Skeletal muscle cell (primary cell): ENCODE data around the gene PIK3R2.

Experiments
- DNase-seq: peaks from one replicate; pipeline ENCODE4 v3.0.0-alpha.2; 2010; ENCODE audit warnings: low read depth
- H3K4me3 ChIP-seq: 2 replicates; pipeline ENCODE4 v1.5.1; 2011; ENCODE audit warnings: low read depth, mild to moderate bottlenecking, control low read depth, low read length, moderate library complexity

The PIK3R2 gene

DNA sequence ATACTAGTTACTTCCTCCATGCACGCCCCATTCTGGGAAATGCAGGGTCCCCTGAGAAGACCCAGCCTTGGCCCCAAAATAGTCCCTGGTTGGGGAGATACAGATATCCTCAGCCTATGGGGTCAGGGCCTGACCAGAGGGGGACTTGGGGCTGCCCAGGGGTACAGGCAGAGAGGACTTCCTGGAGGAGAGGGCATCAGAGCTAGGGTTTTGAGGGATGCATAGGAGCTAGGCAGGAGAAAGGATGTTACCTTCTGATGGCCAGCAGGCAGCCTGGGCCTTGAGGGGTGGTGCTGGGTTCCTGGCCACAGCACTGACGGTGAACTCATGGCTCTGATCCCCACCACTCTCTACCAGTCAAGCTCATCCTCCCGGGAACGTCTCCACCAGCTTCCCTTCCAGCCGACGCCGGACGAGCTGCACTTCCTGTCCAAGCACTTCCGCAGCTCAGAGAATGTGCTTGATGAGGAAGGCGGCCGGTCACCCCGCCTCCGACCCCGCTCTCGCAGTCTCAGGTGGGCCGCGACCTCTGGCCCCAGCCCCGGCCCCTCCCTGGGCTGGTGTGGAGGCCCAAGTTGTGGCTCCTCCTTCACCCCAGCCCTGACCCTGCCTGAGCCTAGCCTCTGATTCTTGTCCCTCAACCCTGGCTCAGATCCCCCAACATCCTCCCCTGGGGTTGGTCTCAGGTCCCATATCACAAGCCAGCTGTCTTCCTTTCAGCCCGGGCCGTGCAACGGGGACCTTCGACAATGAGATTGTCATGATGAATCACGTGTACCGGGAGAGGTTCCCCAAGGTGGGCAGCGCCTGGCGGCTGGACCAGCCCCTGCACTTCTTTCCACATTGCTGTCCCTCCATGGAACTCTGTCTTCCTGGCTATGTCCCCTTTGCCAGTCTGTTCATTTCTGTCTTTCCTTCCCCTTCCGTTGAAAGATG lies 29.8 kb upstream of the PIK3R2 start:
- DNase-seq: no peak
- H3K4me3 ChIP-seq: no peak overlapping the region

DNA sequence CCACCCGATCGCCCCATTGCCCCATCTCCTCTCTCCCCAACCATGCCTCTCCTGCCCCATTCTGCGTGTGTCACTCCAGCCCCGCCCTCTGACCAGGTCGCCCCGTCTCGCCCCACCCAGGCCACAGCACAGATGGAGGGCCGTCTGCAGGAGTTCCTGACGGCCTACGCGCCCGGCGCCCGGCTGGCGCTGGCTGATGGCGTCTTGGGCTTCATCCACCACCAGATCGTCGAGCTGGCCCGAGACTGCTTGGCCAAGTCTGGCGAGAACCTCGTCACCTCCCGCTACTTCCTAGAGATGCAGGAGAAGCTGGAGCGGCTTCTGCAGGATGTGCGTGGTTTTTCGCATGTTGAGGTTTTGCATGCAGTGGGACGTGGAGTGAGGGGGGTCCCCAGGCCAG lies 29.1 kb upstream of the PIK3R2 start:
- no peak for DNase-seq

DNA sequence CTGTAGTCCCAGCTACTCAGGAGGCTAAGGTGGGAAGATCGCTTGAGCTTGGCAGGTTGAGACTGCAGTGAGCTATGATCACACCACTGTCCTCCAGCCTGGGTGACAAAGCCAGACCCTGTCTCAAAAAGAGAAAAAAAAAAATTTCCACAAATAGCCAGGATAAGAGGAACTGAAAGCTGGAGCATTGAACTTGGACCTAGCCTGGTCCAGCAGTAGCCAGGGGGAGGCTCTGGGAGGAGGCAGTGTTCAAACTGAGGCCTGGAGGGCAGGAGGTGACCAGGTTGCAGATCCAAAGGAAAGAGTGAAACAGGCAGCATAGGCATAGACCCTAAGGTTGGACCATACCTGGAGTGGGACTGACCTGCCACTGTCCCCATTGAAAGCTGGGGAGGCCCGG lies 26.9 kb upstream of the PIK3R2 start:
- H3K4me3 ChIP-seq: no peak overlapping the region
- DNase-seq: no peak

More for the DNA sequence above, 29.1 kb upstream of the PIK3R2 start:
- H3K4me3 ChIP-seq: no peak overlapping the region

DNA sequence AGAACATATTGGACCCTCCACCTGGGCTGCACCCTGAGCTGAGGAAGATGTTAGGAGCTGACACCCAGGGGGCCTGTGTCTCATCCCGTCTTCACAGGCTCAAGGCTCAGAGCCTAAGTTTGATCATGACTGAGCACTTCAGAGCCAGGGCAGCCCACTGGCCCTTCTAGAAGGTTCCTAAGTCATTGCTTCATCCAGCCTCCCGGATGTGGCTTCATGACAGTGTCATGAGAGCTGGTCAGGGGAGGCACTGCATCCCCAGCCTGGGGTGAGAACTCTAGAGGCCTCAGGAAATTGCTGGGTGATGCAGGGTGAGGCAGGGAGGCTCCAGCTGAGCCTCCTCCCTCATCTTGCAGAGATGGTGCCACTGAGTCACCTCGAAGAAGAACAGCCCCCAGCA lies 24.9 kb upstream of the PIK3R2 start:
- no peak for DNase-seq
- no peak overlapping the region for H3K4me3 ChIP-seq

DNA sequence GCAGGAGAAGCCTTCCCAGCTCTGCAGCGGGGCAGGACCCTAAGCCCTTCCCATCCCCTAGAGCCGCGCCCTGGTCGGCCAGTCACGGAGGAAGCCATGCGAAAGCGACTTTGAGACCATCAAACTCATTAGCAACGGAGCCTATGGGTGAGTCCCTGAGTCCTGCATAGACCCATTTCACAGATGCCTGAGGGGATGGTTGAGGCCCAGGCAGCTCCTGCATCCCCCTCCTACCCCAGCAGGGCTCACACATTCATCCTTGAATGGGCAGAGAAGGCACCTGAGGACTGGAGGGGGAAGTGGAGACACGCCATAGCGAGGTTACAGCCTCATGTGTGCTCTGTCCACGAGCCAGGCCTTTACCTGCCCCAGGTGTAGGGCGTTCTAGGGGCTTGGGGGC lies 24.2 kb upstream of the PIK3R2 start:
- no peak overlapping the region for H3K4me3 ChIP-seq
- no peak for DNase-seq

DNA sequence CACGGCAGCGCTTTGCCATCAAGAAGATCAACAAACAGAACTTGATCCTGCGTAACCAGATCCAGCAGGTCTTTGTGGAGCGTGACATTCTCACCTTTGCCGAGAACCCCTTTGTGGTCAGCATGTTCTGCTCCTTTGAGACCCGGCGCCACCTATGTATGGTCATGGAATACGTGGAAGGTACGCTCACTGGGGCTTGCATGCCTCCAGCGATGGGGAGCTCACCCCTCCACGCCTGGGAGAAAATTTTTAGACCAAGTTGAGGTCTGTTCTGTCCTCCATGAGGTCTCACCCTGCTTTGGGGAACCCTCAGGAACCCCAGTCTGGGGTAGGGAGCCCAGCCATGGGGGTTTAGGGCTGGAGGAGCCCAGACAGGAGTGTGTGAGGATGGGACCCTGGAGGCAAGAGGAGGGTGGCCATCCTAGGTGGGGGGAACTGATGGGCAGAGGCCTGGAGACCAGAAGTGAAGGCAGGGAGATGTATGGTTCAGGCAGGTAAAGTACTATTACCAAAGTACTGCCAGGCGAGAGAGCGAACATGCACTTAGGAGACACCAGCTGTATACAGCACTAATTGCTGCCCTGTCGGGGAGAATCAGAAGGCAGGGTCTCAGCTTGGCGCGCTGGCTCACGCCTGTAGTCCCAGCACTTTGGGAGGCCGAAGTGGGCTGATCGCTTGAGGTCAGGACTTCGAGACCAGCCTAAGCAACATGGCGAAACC lies 22.3 kb upstream of the PIK3R2 start:
- no peak overlapping the region for H3K4me3 ChIP-seq
- DNase-seq: no peak

DNA sequence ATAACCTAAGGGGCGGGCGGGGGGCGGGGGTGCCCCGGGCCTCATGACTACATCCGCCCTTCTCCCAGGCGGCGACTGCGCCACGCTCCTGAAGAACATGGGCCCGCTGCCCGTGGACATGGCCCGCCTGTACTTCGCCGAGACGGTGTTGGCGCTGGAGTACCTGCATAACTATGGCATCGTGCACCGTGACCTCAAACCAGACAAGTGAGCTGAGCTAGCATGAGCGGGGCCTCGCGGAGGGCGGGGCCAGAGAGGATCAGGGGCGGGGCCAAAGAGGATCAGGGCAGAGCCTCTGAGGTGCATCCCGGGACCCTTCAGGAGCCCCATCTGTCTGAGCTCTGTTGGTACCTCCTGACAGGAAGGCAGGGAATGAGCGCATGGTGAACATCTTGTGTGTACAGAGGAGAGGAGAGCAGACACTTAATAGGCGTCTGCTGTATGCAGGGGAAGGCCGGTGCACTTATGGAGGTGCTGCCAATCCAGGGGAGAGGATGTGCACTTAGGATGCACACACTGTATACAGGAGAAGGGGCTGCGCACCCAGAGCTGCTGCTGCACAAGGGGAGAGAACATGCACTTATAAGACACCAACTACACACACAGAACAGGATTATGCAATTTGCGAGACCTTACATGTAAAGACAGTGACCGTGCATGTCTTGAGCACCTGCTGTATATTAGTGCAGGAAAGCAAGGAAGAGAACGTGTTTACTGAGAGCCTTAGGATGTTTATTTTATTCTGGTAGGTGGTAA lies 20.9 kb upstream of the PIK3R2 start:
- no peak overlapping the region for H3K4me3 ChIP-seq
- no peak for DNase-seq

DNA sequence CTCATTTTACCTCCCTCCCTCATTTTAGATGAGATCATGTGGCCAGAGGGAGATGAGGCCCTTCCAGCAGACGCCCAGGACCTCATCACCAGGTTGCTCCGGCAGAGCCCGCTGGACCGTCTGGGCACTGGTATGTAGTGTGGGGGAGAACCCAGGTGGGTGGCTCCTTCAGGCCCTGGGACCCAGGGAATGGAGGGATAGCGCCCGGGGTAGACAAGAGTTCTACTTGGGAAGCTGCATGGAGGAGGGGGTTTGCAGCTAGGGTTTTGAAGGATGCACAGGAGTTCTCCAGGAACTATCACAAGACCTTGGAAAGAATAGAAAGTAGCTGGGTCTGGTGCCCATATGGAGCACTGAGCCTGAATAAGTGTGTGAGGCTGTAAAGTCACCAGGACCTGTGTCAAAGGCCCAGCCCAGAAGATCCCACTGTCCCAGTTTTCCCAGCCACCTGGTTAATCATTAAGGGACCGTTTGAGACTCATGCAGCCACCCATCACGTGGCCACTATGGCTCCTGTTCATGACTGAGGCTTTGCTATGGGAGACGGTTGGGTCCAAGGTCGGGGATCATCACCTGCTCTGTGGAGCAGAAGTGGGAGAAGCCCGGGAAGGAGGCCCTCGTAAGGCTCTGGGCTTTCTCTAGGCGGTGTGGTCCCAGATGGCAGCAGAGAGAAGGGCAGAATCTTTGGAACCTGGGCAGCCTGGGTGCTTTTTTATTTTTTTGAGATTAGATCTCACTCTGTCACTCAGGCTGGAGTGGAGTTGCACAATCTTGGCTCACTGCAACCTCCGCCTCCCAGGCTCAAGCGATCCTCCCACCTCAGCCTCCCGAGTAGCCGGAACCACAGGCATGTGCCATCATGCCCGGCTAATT lies 17.0 kb upstream of the PIK3R2 start:
- no peak overlapping the region for H3K4me3 ChIP-seq
- DNase-seq: no peak

DNA sequence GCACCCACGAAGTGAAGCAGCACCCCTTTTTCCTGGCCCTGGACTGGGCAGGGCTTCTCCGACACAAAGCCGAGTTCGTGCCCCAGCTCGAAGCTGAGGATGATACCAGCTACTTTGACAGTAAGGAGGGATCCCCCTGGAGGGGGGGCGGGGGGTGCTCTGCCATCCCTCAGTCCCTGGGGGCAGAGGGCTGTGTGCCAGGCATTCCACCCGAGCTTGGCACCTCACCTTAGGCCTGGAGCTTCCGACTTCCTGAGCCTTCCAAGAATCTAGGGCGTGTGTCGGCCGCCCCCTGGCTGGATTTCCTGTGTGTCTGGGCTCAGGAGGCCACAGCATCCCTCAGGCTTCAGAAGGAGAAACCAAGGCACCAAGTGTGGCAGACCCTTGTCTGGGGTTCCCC lies 15.7 kb upstream of the PIK3R2 start:
- DNase-seq: no peak
- H3K4me3 ChIP-seq: no peak overlapping the region

DNA sequence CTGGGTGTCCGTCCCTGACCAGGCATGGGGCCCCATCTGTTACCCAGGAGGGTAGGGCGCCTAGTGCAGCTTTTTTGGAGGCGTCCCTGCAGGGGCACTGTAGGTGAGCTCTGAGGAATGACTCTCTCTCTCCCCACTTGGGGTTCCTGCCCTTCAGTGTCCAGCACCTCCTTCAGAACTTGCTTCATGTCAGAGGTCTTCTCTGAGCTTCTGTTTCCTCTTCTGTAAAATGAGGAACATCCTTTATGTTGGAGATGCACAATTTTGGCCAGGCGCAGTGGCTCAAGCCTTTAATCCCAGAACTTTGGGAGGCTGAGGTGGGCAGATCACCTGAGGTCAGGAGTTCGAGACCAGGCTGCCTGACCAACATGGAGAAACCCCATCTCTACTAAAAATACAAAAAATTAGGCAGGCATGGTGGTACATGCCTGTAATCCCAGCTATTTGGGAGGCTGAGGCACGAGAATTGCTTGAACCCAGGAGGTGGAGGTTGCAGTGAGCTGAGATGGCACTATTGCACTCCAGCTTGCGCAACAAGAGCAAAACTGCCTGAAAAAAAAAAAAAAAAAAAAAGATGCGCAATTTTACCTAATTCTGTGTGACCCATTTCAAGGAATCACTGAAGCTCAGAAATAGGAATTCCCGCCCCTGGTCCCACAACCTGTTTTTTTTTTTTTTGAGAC lies 15.2 kb upstream of the PIK3R2 start:
- H3K4me3 ChIP-seq: no peak overlapping the region
- no peak for DNase-seq

DNA sequence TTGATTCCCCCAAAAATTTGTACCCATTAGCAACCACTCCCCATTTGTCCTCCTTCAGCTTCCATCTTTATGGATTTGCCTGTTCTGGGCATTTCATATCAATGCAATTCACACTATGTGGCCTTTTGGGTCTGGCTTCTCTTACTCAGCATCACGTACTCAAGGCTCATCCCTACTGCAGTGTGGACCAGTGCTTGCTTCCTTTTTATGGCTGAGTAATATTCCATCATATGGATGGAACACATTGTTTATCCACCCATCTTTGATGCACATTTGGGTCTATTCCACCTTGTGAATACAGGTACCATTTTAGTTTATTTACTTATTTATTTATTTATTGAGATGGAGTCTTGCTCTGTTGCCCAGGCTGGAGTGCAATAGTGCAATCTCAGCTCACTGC lies 12.5 kb upstream of the PIK3R2 start:
- H3K4me3 ChIP-seq: no peak overlapping the region
- no peak for DNase-seq

DNA sequence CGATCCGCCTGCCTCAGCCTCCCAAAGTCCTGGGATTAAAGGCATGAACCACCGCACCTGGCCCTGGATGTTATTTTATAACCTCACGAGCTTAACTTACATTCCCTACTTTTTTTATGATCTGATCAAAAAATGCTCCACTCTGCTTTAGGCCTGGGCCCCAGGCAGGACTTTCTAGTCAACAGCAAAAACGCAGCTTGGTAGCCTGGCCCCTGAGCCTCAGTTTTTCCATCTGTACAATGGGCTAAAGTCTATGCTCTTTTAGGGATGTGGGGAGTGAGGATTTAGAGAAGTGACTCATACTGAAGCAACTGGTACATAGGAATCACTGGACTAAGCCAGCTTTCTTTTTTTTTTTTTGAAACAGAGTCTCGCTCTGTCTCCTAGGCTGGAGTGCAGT lies 11.9 kb upstream of the PIK3R2 start:
- H3K4me3 ChIP-seq: no peak overlapping the region
- DNase-seq: no peak

DNA sequence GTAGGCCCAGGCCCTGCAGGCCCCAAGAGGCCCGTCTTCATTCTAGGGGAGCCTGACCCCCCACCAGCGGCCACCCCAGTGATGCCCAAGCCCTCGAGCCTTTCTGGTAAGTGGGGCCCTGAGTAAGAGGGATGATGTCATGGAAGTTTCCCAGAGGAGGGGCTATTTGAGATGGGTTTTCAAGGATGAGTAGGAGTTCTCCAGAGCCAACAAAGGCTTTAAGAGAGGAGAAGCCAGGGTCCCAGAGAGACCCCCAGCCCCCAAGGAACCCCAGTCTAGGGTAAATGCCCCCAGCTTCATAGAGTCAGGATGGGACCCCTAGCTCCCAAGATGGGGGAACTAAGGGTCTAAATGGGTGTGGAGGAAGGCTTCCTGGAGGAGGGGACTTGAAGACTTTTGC lies 9.1 kb upstream of the PIK3R2 start:
- H3K4me3 ChIP-seq: no peak overlapping the region
- no peak for DNase-seq

DNA sequence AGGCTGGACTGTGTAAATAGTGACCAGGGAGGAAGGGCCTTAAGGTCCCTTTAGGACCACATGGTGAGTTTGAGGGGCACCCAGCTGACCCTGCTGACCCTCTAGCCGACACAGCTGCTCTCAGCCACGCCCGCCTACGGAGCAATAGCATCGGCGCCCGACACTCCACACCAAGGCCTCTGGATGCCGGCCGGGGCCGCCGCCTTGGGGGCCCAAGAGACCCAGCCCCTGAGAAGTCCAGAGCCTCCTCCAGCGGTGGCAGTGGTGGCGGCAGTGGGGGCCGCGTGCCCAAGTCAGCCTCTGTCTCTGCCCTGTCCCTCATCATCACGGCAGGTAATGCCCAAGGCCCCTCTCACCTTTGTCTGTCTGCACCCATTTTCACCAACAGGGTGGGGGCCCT lies 8.6 kb upstream of the PIK3R2 start:
- no peak for DNase-seq
- no peak overlapping the region for H3K4me3 ChIP-seq

DNA sequence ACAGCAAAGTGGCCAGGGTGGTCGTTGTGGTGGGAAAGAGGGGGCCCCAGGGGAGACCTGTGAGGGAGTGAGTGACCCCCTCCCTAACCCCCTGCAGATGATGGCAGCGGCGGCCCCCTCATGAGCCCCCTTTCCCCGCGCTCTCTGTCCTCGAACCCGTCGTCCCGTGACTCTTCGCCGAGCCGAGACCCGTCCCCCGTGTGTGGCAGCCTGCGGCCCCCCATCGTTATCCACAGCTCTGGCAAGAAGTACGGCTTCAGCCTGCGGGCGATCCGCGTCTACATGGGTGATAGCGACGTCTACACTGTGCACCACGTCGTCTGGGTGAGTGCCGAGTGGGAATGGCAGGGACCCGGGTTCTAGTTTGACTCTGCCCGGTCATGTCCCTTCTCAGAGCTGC lies 8.1 kb upstream of the PIK3R2 start:
- H3K4me3 ChIP-seq: no peak overlapping the region
- no peak for DNase-seq

DNA sequence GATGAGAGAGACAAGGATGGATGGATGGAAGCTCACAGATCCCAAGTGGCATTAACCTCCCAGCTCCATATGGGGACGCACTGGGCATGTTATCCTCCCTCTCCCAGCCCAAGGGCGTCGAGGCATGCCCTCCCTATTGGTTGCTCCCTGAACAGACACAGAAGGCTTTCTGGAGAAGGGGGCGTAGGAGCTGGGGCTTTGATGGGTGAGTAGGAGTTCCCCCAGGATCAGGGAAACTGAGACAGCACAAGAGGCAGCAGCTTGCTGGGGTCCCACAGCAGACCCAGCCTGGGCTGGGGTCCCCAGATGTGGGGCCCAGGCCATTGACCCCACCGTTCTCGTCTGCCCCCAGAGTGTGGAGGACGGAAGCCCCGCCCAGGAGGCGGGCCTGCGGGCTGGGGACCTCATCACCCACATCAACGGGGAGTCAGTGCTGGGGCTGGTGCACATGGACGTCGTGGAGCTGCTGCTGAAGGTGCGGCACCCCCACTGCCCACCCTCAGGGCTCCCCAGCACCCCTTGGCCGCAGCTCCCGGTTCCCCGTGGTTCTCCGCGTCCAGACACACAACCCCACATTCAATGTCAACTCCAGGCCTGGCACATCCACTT lies 7.5 kb upstream of the PIK3R2 start:
- H3K4me3 ChIP-seq: no peak overlapping the region
- DNase-seq: no peak

DNA sequence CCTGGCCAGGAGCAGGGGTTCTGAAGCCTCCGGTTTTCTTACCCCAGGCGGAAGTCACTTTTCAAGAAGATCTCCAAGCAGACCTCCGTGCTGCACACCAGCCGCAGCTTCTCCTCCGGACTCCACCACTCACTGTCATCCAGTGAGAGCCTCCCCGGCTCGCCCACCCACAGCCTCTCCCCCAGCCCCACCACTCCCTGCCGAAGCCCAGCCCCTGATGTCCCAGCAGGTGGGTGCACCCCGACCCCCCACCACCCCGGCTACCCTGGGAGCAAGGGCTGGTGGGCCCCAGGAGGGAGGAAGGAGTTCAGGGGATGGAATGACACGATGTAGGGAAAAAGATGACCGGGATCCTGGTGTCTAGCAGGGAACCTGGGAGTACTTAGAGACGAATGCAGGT lies 5.6 kb upstream of the PIK3R2 start:
- DNase-seq: no peak
- H3K4me3 ChIP-seq: no peak overlapping the region

DNA sequence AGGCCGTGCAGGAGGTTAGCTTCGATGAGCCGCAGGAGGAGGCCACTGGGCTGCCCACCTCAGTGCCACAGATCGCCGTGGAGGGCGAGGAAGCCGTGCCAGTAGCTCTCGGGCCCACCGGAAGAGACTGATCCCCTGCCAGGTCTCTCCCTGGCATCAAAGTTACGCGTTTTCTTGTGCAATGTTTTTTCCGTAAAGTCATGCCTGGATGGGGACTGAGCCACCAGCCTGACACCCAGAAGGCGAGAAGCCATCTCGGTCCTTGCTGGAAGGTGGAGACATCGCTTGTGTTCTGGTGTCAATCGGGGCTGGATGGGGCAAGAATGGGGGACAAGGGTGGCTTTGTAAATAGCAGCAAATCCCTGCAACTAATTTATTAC lies 3.4 kb upstream of the PIK3R2 start:
- no peak for DNase-seq
- no peak overlapping the region for H3K4me3 ChIP-seq
